ENCODE results near the gene NDFIP2.

GRCh38 chr13:79533781-79534400, 52.9 kb downstream of the NDFIP2 start:
- TF ChIP-seq CTCF (IDR thresholded peaks at IDR 0.05 in 4 of 5, conservative IDR thresholded peaks at IDR 0.05 in 1 of 5) (no peak), POLR2A (IDR thresholded peaks at IDR 0.05) (no peak)
